SH-SY5Y (cell line): ENCODE data around the gene ZDHHC7.

Experiments used
- GATA2 ChIP-seq: IDR thresholded peaks from 2 replicates; pipeline ENCODE4 v1.6.1; 2011; ENCODE audit warnings: mild to moderate bottlenecking, low read depth, low read length
- GATA3 ChIP-seq: IDR thresholded peaks from 2 replicates; pipeline ENCODE4 v1.6.1; 2011; ENCODE audit warnings: low read depth, mild to moderate bottlenecking, low read length, moderate library complexity

Gene ZDHHC7

GRCh38 chr16:85047867-85048455 lies 36.6 kb upstream of the ZDHHC7 start:
- TF ChIP-seq GATA3 (no peak), GATA2 (no peak)

GRCh38 chr16:85046931-85047866 lies 35.9 kb upstream of the ZDHHC7 start:
- TF ChIP-seq GATA3 (no peak), GATA2 (no peak)

- TF ChIP-seq GATA2 (no peak), GATA3 (no peak)
These were observed 35.2 kb upstream of the ZDHHC7 start for GRCh38 chr16:85046472-85046916.

GRCh38 chr16:85045641-85046471 lies 34.5 kb upstream of the ZDHHC7 start:
- TF ChIP-seq GATA2 (no peak), GATA3 (no peak)

- no peak for TF ChIP-seq GATA3
- TF ChIP-seq GATA2: no peak
These were observed 33.7 kb upstream of the ZDHHC7 start for GRCh38 chr16:85045077-85045476.

- TF ChIP-seq GATA3 (no peak), GATA2 (no peak)
These were observed 31.3 kb upstream of the ZDHHC7 start for GRCh38 chr16:85042606-85043005.

- no peak for TF ChIP-seq GATA2
- TF ChIP-seq GATA3: no peak
These were observed 30.8 kb upstream of the ZDHHC7 start for GRCh38 chr16:85042167-85042526.

- no peak for TF ChIP-seq GATA2
- no peak for TF ChIP-seq GATA3
These were observed 30.2 kb upstream of the ZDHHC7 start for GRCh38 chr16:85041219-85042166.

GRCh38 chr16:85040685-85041084 lies 29.4 kb upstream of the ZDHHC7 start:
- TF ChIP-seq GATA3: no peak
- no peak for TF ChIP-seq GATA2

- TF ChIP-seq GATA3 (no peak), GATA2 (no peak)
These were observed 26.4 kb upstream of the ZDHHC7 start for GRCh38 chr16:85037721-85038120.

GRCh38 chr16:85037050-85037410 lies 25.7 kb upstream of the ZDHHC7 start:
- TF ChIP-seq GATA3 (no peak), GATA2 (no peak)

- TF ChIP-seq GATA3: no peak
- TF ChIP-seq GATA2: no peak
These were observed 25.1 kb upstream of the ZDHHC7 start for GRCh38 chr16:85036236-85037049.
